ENCODE data around the gene TIRAP. TPM values are rescaled to one million over a fixed set of nuclear protein-coding genes. Genes with fewer than 3 reads are reported as not detected.
"Not testable (repeated sequence)": the region's sequence is repeated elsewhere in the genome, so short reads cannot be mapped to it uniquely, and the experiment has no call there.

Gene TIRAP, protein sequence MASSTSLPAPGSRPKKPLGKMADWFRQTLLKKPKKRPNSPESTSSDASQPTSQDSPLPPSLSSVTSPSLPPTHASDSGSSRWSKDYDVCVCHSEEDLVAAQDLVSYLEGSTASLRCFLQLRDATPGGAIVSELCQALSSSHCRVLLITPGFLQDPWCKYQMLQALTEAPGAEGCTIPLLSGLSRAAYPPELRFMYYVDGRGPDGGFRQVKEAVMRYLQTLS
- total RNA-seq = 7.1 and 11.7 TPM in 2 replicates

DNA sequence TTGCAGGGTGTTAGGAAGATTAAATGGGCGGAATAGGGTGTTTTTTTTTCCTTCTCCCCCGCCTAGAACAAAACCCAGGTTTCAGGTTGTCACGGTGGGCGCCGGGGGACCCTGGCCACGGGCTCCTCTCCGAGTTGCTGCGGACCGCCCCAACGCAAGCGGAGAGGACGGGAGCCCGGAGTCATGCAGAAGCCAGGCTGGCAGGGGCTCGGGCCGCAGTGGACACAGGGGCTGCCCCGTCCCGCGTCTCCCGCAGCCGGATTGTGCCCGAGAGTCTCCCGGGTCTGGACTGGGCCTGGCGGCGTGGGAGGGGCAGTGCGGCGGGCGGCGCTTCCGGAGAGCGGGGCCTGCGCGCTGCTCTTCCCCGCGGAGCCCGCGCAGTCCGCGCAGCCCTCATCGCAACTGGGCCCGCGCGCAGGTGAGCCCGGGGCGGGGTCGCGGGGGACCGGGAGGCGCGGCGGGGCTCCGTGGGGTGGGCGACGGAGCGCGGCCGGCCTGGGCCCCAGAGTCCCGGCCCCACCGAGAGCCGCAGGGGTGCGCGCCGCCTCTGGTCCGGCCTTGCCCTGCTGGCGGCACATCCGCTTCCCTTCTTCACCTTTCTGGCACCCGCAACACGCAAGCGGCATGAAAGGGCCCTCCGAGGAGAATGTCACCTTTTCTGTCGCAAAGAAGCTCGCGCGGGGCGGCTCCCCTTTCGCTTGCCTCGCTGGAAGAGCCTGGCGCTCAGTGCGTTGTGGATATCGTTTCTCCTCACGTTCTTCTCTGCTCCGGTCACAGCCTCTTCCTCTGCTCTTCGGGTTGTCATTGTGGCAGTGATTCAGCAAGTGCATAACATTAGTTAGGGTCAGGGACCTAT lies at the start of gene TIRAP:
Gene TIRAP (plus strand): TSS at position 358 of the 856 bp plus-strand sequence. CDS start 7,802 bp downstream, outside the sequence.
- H3K36me3 ChIP-seq (ENCODE audit: control insufficient read depth, insufficient read depth, low read length) = no peaks in the 10 kb centered on the region
- no peak for DNase-seq (ENCODE audit: low read depth)
- TF ChIP-seq, protein P1, sequence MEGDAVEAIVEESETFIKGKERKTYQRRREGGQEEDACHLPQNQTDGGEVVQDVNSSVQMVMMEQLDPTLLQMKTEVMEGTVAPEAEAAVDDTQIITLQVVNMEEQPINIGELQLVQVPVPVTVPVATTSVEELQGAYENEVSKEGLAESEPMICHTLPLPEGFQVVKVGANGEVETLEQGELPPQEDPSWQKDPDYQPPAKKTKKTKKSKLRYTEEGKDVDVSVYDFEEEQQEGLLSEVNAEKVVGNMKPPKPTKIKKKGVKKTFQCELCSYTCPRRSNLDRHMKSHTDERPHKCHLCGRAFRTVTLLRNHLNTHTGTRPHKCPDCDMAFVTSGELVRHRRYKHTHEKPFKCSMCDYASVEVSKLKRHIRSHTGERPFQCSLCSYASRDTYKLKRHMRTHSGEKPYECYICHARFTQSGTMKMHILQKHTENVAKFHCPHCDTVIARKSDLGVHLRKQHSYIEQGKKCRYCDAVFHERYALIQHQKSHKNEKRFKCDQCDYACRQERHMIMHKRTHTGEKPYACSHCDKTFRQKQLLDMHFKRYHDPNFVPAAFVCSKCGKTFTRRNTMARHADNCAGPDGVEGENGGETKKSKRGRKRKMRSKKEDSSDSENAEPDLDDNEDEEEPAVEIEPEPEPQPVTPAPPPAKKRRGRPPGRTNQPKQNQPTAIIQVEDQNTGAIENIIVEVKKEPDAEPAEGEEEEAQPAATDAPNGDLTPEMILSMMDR (IDR thresholded peaks at IDR 0.05; ENCODE audit: insufficient read depth, low read length, poor library complexity, severe bottlenecking) = no peak

DNA sequence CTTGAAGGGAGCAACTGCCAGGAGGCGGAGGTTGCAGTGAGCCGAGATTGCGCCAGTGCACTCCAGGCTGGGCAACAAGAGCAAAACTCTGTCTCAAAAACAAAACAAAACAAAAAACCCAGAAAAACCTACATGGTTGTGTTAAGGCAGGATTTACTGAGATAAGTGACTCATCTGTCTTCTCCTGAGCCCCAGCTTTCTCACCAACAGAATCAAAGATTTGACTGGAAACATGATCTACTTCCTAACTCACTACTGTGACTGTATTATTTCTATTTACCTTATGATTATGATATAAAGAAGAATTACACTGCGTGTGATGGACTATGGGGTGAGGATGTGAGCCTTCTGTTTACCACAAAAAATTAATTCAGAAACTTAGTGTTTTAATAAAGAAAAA lies 49.5 kb upstream of the TIRAP start:
- TF ChIP-seq, protein P1 (IDR thresholded peaks at IDR 0.05; ENCODE audit: insufficient read depth, low read length, poor library complexity, severe bottlenecking) = no peak
- Histone ChIP-seq H3K4me3 (ENCODE audit: low read depth, low read length) (no peak overlapping the region), H3K36me3 (ENCODE audit: control insufficient read depth, insufficient read depth, low read length) (no peaks in the 10 kb centered on the region), H3K27me3 (ENCODE audit: control insufficient read depth, insufficient read depth, low read length) (no peaks in the 10 kb centered on the region)
- no peak for DNase-seq (ENCODE audit: low read depth)

More for the DNA sequence above, at the start of gene TIRAP:
- H3K27me3 ChIP-seq (ENCODE audit: control insufficient read depth, insufficient read depth, low read length) = no peaks in the 10 kb centered on the region
- peak within 1 kb of the TSS; percentile 61 for H3K4me3 ChIP-seq (ENCODE audit: low read depth, low read length)

GRCh38 chr11:126246636-126247035 lies 36.3 kb upstream of the TIRAP start:
- H3K36me3 ChIP-seq (ENCODE audit: control insufficient read depth, insufficient read depth, low read length) = no peaks in the 10 kb centered on the region
- TF ChIP-seq, protein P1 (IDR thresholded peaks at IDR 0.05; ENCODE audit: insufficient read depth, low read length, poor library complexity, severe bottlenecking) = no peak
- no peak overlapping the region for H3K4me3 ChIP-seq (ENCODE audit: low read depth, low read length)
- H3K27me3 ChIP-seq (ENCODE audit: control insufficient read depth, insufficient read depth, low read length) = no peaks in the 10 kb centered on the region
- no peak for DNase-seq (ENCODE audit: low read depth)

GRCh38 chr11:126253265-126253664 lies 29.6 kb upstream of the TIRAP start:
- DNase-seq (ENCODE audit: low read depth) = no peak
- Histone ChIP-seq H3K36me3 (ENCODE audit: control insufficient read depth, insufficient read depth, low read length) (no peaks in the 10 kb centered on the region), H3K27me3 (ENCODE audit: control insufficient read depth, insufficient read depth, low read length) (no peaks in the 10 kb centered on the region), H3K4me3 (ENCODE audit: low read depth, low read length) (no peak overlapping the region)
- TF ChIP-seq, protein P1 (IDR thresholded peaks at IDR 0.05; ENCODE audit: insufficient read depth, low read length, poor library complexity, severe bottlenecking) = no peak

DNA sequence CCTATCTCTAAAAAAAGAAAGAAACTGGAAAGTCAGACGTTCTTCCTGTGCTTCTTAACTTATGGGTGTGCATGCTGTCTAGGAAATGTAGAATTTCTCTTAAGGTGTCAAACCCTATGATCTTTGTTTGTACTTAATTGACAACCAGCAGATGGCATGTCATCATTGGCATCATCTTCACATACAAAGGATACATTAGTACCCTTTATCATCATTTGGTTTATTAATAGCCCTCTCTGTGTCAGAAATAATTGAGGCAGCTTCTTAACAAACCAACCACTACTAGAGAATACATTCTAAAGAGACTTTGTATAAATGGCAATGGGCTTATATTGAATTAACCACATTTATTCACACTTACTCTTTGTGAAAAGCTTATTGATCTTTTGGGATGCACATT lies 28.1 kb upstream of the TIRAP start:
- TF ChIP-seq, protein P1 (IDR thresholded peaks at IDR 0.05; ENCODE audit: insufficient read depth, low read length, poor library complexity, severe bottlenecking) = no peak
- Histone ChIP-seq H3K4me3 (ENCODE audit: low read depth, low read length) (no peak overlapping the region), H3K27me3 (ENCODE audit: control insufficient read depth, insufficient read depth, low read length) (no peaks in the 10 kb centered on the region), H3K36me3 (ENCODE audit: control insufficient read depth, insufficient read depth, low read length) (no peaks in the 10 kb centered on the region)
- no peak for DNase-seq (ENCODE audit: low read depth)

DNA sequence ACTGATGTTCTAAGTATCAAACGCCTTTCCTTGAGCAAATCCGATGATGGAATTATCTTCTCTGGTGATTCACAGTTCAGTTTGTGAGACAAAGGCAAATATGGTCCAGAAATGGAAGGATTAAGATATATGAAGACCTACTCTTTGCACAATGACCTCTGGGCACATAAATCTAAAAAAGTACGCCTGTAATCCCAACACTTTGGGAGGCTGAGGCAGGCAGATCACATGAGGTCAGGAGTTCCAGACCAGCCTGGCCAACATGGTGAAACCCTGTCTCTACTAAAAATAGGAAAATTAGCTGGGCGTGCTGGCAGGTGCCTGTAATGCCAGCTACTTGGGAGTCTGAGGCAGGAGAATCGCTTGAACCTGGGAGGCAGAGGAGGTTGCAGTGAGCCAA lies 27.4 kb upstream of the TIRAP start:
- not testable (repeated sequence) for H3K36me3 ChIP-seq (ENCODE audit: control insufficient read depth, insufficient read depth, low read length); DNase-seq (ENCODE audit: low read depth); H3K4me3 ChIP-seq (ENCODE audit: low read depth, low read length); H3K27me3 ChIP-seq (ENCODE audit: control insufficient read depth, insufficient read depth, low read length)

All from kidney epithelial cell (primary cell).